GM23338 (cell line): ENCODE results near the gene CYP26B1.

Source experiments
- CTCF ChIP-seq, 2 experiments: fragments of 200-600 bp in 1 of 2; sonication (generic) in 1 of 2; conservative IDR thresholded peaks; 2 replicates each; pipeline versions ENCODE4 v1.5.1 to v1.6.1; 2016 to 2017; ENCODE audit warnings: antibody characterized with exemption in 2 of 2, low read depth in 2 of 2, mild to moderate bottlenecking in 2 of 2, moderate library complexity in 1 of 2
- EZH2phosphoT487 ChIP-seq: fragments of 200-600 bp; sonication (generic); IDR thresholded peaks from one replicate; pipeline ENCODE4 v1.8.1; 2018; ENCODE audit warnings: antibody characterized with exemption; ENCODE audit not compliant: unreplicated experiment

DNA sequence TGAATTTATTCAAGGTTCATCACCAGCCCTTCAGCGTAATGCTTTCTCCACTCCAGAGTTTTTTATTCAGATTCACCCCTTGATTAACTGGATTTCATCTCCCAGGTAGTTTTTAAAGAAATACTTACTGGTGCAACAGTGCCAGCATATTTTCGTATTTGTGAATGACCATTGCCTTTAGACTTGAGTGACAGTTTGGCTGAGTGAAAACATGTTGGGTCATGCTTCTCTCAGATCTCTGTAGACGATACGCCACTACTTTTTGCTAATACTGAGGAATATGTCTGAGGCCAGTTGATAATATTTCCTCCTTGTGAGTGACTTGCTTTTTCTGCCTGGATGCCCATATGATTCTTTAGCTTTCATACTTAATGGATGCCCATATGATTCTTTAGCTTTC lies 51.5 kb downstream of the CYP26B1 start:
- TF ChIP-seq CTCF (conservative IDR thresholded peaks at IDR 0.05; ENCODE audit: low read depth in 2 of 2) (no peak), EZH2phosphoT487 (no peak)
